ENCODE measurements around the gene PIK3CB. TPM values are rescaled to one million over a fixed set of nuclear protein-coding genes. Genes with fewer than 3 reads are reported as not detected.
A peak's percentile ranks its signal among the peaks of the same experiment; 100 is the strongest.

The PIK3CB gene
- polyA plus RNA-seq, 1 experiment = 4.9 TPM

GRCh38 chr3:138690036-138690435 is 144.7 kb downstream of the PIK3CB start:
- Histone ChIP-seq H3K36me3 (ENCODE audit: control insufficient read depth, insufficient read depth, low read length) (no peaks in the 10 kb centered on the region; the same call in 1 of the 2 replicates), H3K4me3 (ENCODE audit: low read depth, low read length) (no peak overlapping the region), H3K27me3 (ENCODE audit: control insufficient read depth, insufficient read depth, low read length) (no peaks in the 10 kb centered on the region)
- no peak for TF ChIP-seq CTCF (IDR thresholded peaks at IDR 0.05; ENCODE audit: insufficient read depth, low read depth, low read length)
- DNase-seq (ENCODE audit: low read depth) = no peak
- ChIA-PET POLR2A (no interaction called here), CTCF (interaction anchor here (0.9 to 2.1 kb wide), 3 partner anchors 226 to 233 kb away, joined by 3 to 13 read pairs (median 3); no protein-coding TSS in a partner anchor)

- Histone ChIP-seq H3K4me3 (ENCODE audit: low read depth, low read length) (no peak overlapping the region), H3K36me3 (ENCODE audit: control insufficient read depth, insufficient read depth, low read length) (no peaks in the 10 kb centered on the region; the same call in 1 of the 2 replicates), H3K27me3 (ENCODE audit: control insufficient read depth, insufficient read depth, low read length) (no peaks in the 10 kb centered on the region)
- POLR2A ChIA-PET = no interaction called here
- TF ChIP-seq CTCF (IDR thresholded peaks at IDR 0.05; ENCODE audit: insufficient read depth, low read depth, low read length) = no peak
- CTCF ChIA-PET = interaction anchor here (0.9 to 2.4 kb wide), 3 partner anchors 94 to 233 kb away, joined by 3 to 13 read pairs (median 8); partner anchors contain the start of gene CEP70
- no peak for DNase-seq (ENCODE audit: low read depth)
These were observed 145.8 kb downstream of the PIK3CB start for GRCh38 chr3:138688871-138689299.

- no peaks in the 10 kb centered on the region for H3K27me3 ChIP-seq (ENCODE audit: control insufficient read depth, insufficient read depth, low read length)
- peaks cover 3% of the 10 kb centered on the region; the same call in 1 of the 2 replicates for H3K36me3 ChIP-seq (ENCODE audit: control insufficient read depth, insufficient read depth, low read length)
- CTCF ChIA-PET = interaction anchor here (0.6 to 2.5 kb wide), 7 partner anchors 9 to 249 kb away, joined by 3 to 10 read pairs (median 5); partner anchors contain the start of gene CEP70
- TF ChIP-seq CTCF (IDR thresholded peaks at IDR 0.05; ENCODE audit: insufficient read depth, low read depth, low read length) = no peak
- POLR2A ChIA-PET = interaction anchor here (0.5 kb wide), 1 partner anchor 41 kb away, joined by 20 read pairs; no protein-coding TSS in a partner anchor
- DNase-seq (ENCODE audit: low read depth) = no peak
- no peak overlapping the region for H3K4me3 ChIP-seq (ENCODE audit: low read depth, low read length)
These were observed 147.5 kb downstream of the PIK3CB start for GRCh38 chr3:138687236-138687635.

GRCh38 chr3:138686771-138687221 is 147.9 kb downstream of the PIK3CB start:
- CTCF ChIA-PET = interaction anchor here (0.6 to 2.5 kb wide), 6 partner anchors 9 to 249 kb away, joined by 3 to 10 read pairs (median 4); no protein-coding TSS in a partner anchor
- TF ChIP-seq CTCF (IDR thresholded peaks at IDR 0.05; ENCODE audit: insufficient read depth, low read depth, low read length) = no peak
- Histone ChIP-seq H3K36me3 (ENCODE audit: control insufficient read depth, insufficient read depth, low read length) (peaks cover 3% of the 10 kb centered on the region; the same call in 1 of the 2 replicates), H3K4me3 (ENCODE audit: low read depth, low read length) (no peak overlapping the region), H3K27me3 (ENCODE audit: control insufficient read depth, insufficient read depth, low read length) (no peaks in the 10 kb centered on the region)
- POLR2A ChIA-PET = no interaction called here
- DNase-seq (ENCODE audit: low read depth) = peak; percentile 71

- no peak for TF ChIP-seq CTCF (IDR thresholded peaks at IDR 0.05; ENCODE audit: insufficient read depth, low read depth, low read length)
- no peak overlapping the region for H3K4me3 ChIP-seq (ENCODE audit: low read depth, low read length)
- ChIA-PET CTCF (interaction anchor here (0.6 kb wide), 1 partner anchor 231 kb away, joined by 3 read pairs; no protein-coding TSS in a partner anchor), POLR2A (no interaction called here)
- H3K36me3 ChIP-seq (ENCODE audit: control insufficient read depth, insufficient read depth, low read length) = peaks cover 3% of the 10 kb centered on the region; the same call in 1 of the 2 replicates
- H3K27me3 ChIP-seq (ENCODE audit: control insufficient read depth, insufficient read depth, low read length) = no peaks in the 10 kb centered on the region
- no peak for DNase-seq (ENCODE audit: low read depth)
These were observed 150.3 kb downstream of the PIK3CB start for GRCh38 chr3:138684396-138684795.

Measured in BJ (cell line).